GM23338 (cell line): ENCODE data around the gene DSG1.

ENCODE experiments used
- EZH2 ChIP-seq: fragments of 200-600 bp; sonication (generic); IDR thresholded peaks from one replicate; pipeline ENCODE4 v1.8.0; 2017; ENCODE audit warnings: antibody characterized with exemption, mild to moderate bottlenecking, low read depth; ENCODE audit not compliant: unreplicated experiment
- EZH2phosphoT487 ChIP-seq: fragments of 200-600 bp; sonication (generic); IDR thresholded peaks from one replicate; pipeline ENCODE4 v1.8.1; 2018; ENCODE audit warnings: antibody characterized with exemption; ENCODE audit not compliant: unreplicated experiment
- JUNB ChIP-seq: IDR thresholded peaks from one replicate; pipeline ENCODE4 v1.6.1; 2016; ENCODE audit warnings: antibody characterized with exemption; ENCODE audit not compliant: unreplicated experiment
- POLR2AphosphoS5 ChIP-seq: IDR thresholded peaks from 2 replicates; pipeline ENCODE4 v1.6.1; 2016; ENCODE audit warnings: antibody characterized with exemption, low read depth
- TF ChIP-seq, protein P1 (sequence below), 2 experiments: fragments of 200-600 bp in 1 of 2; sonication (generic) in 1 of 2; conservative IDR thresholded peaks; 2 replicates each; pipeline versions ENCODE4 v1.5.1 to v1.6.1; 2016 to 2017; ENCODE audit warnings: antibody characterized with exemption in 2 of 2, low read depth in 2 of 2, mild to moderate bottlenecking in 2 of 2, moderate library complexity in 1 of 2
- TF ChIP-seq, protein P2 (sequence below): IDR thresholded peaks from 2 replicates; pipeline ENCODE4 v1.6.1; 2016; ENCODE audit warnings: antibody characterized with exemption
- TF ChIP-seq, protein P3 (sequence below): IDR thresholded peaks from one replicate; pipeline ENCODE4 v1.6.1; 2018; ENCODE audit warnings: antibody characterized with exemption; ENCODE audit not compliant: unreplicated experiment

DNA sequence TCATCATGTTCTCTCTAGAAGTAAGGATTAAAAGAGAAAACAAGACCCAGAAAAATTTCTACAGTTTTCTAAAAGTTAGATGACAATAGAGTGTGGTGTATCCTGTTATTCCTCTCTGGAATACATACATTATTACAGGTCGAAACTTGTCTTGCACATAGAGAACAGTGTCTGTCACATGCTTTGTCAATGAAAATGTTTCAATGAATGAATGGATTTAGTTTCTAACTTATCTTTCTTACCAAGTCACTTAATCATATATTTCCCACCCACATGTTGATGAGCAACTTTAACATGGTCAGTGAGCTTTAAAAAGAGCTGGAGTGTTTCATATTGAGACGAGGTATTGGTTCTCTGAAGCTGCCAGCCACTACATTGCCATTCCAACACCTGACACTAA lies 63.0 kb downstream of the DSG1 start:
- TF ChIP-seq EZH2 (no peak), EZH2phosphoT487 (no peak), JUNB (no peak), POLR2AphosphoS5 (no peak)
- TF ChIP-seq, protein P1, sequence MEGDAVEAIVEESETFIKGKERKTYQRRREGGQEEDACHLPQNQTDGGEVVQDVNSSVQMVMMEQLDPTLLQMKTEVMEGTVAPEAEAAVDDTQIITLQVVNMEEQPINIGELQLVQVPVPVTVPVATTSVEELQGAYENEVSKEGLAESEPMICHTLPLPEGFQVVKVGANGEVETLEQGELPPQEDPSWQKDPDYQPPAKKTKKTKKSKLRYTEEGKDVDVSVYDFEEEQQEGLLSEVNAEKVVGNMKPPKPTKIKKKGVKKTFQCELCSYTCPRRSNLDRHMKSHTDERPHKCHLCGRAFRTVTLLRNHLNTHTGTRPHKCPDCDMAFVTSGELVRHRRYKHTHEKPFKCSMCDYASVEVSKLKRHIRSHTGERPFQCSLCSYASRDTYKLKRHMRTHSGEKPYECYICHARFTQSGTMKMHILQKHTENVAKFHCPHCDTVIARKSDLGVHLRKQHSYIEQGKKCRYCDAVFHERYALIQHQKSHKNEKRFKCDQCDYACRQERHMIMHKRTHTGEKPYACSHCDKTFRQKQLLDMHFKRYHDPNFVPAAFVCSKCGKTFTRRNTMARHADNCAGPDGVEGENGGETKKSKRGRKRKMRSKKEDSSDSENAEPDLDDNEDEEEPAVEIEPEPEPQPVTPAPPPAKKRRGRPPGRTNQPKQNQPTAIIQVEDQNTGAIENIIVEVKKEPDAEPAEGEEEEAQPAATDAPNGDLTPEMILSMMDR (conservative IDR thresholded peaks at IDR 0.05; ENCODE audit: low read depth in 2 of 2): no peak
- TF ChIP-seq, protein P2, sequence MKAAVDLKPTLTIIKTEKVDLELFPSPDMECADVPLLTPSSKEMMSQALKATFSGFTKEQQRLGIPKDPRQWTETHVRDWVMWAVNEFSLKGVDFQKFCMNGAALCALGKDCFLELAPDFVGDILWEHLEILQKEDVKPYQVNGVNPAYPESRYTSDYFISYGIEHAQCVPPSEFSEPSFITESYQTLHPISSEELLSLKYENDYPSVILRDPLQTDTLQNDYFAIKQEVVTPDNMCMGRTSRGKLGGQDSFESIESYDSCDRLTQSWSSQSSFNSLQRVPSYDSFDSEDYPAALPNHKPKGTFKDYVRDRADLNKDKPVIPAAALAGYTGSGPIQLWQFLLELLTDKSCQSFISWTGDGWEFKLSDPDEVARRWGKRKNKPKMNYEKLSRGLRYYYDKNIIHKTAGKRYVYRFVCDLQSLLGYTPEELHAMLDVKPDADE: no peak
- TF ChIP-seq, protein P3, sequence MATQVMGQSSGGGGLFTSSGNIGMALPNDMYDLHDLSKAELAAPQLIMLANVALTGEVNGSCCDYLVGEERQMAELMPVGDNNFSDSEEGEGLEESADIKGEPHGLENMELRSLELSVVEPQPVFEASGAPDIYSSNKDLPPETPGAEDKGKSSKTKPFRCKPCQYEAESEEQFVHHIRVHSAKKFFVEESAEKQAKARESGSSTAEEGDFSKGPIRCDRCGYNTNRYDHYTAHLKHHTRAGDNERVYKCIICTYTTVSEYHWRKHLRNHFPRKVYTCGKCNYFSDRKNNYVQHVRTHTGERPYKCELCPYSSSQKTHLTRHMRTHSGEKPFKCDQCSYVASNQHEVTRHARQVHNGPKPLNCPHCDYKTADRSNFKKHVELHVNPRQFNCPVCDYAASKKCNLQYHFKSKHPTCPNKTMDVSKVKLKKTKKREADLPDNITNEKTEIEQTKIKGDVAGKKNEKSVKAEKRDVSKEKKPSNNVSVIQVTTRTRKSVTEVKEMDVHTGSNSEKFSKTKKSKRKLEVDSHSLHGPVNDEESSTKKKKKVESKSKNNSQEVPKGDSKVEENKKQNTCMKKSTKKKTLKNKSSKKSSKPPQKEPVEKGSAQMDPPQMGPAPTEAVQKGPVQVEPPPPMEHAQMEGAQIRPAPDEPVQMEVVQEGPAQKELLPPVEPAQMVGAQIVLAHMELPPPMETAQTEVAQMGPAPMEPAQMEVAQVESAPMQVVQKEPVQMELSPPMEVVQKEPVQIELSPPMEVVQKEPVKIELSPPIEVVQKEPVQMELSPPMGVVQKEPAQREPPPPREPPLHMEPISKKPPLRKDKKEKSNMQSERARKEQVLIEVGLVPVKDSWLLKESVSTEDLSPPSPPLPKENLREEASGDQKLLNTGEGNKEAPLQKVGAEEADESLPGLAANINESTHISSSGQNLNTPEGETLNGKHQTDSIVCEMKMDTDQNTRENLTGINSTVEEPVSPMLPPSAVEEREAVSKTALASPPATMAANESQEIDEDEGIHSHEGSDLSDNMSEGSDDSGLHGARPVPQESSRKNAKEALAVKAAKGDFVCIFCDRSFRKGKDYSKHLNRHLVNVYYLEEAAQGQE: no peak
